ENCODE measurements around the gene CEP192. TPM values are rescaled to one million over a fixed set of nuclear protein-coding genes. Genes with fewer than 3 reads are reported as not detected.

The CEP192 gene
- total RNA-seq, 2 donors from 2014 or later: 32.2 to 49.2 TPM

GRCh38 chr18:13136904-13137669 lies 145.9 kb downstream of the CEP192 start:
- Mint-ChIP-seq H3K27me3 (peaks cover 0 to 5% of the 10 kb centered on the region in 2 donors), H3K36me3 (no peaks in the 10 kb centered on the region), H3K27ac (peak overlapping the region; percentile 81 to 98), H3K4me3 (peak overlapping the region; percentile 99), H3K4me1 (ENCODE audit: low read depth in 2 of 2) (peaks cover 29 to 33% of the 10 kb centered on the region in 2 donors), H3K9me3 (peaks cover 7% of the 10 kb centered on the region)
- DNase-seq (ENCODE audit: low spot score) (no peak), ATAC-seq (peak; percentile 60 to 62)

GRCh38 chr18:13137670-13138419 lies 146.7 kb downstream of the CEP192 start:
- Mint-ChIP-seq H3K27ac (peak overlapping the region; percentile 81 to 98), H3K36me3 (no peaks in the 10 kb centered on the region), H3K9me3 (peaks cover 7% of the 10 kb centered on the region), H3K27me3 (peaks cover 0 to 5% of the 10 kb centered on the region in 2 donors), H3K4me1 (ENCODE audit: low read depth in 2 of 2) (peaks cover 29 to 33% of the 10 kb centered on the region in 2 donors), H3K4me3 (peak overlapping the region; percentile 99)
- ATAC-seq: peak; percentile 95 to 96
- DNase-seq (ENCODE audit: low spot score): peak; percentile 84

GRCh38 chr18:13138420-13139139 lies 147.4 kb downstream of the CEP192 start:
- Mint-ChIP-seq H3K27ac (peak overlapping the region; percentile 81 to 98), H3K36me3 (peaks cover 5% of the 10 kb centered on the region), H3K4me3 (peak overlapping the region; percentile 99), H3K4me1 (ENCODE audit: low read depth in 2 of 2) (peaks cover 29 to 33% of the 10 kb centered on the region in 2 donors), H3K9me3 (peaks cover 10% of the 10 kb centered on the region), H3K27me3 (peaks cover 0 to 7% of the 10 kb centered on the region in 2 donors)
- ATAC-seq (no peak), DNase-seq (ENCODE audit: low spot score) (no peak)

DNA sequence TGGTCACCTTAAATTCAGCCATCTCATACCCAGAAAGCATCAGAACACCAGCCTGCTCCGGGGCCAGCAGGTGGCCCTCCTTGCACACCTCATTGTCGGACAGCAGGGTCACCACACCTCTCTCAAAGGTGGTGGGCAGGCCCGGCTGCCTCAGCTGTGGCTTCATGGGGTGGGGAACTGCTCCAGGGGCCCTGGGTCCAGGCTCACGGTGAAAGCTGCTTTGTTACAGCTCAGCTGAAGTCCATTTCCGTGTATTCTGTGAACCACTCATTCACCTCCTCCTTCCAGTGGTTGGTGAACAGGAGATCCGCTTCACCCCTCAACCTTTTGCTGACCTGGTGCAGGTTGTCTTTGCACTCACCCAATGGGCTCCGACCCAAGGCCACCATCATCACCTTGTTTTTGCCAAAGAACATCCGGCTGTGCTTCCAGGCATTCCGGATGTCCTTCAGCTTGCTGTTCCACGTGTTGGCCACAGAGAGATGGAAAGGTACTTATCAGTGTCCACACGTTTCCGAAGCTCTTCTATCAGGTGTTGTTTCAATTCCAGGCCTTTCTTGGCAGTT lies 148.8 kb downstream of the CEP192 start:
- Mint-ChIP-seq H3K9me3 (peaks cover 11% of the 10 kb centered on the region), H3K4me1 (ENCODE audit: low read depth in 2 of 2) (peaks cover 29 to 33% of the 10 kb centered on the region in 2 donors), H3K27me3 (peaks cover 0 to 8% of the 10 kb centered on the region in 2 donors), H3K27ac (no peak overlapping the region), H3K36me3 (peaks cover 8% of the 10 kb centered on the region), H3K4me3 (no peak overlapping the region)
- ATAC-seq (no peak), DNase-seq (ENCODE audit: low spot score) (no peak)

- no peak overlapping the region for H3K4me3 Mint-ChIP-seq
- peaks cover 8% of the 10 kb centered on the region for H3K36me3 Mint-ChIP-seq
- H3K27ac Mint-ChIP-seq: no peak overlapping the region
- peaks cover 18 to 23% of the 10 kb centered on the region in 2 donors for H3K4me1 Mint-ChIP-seq (ENCODE audit: low read depth in 2 of 2)
- peaks cover 11% of the 10 kb centered on the region for H3K9me3 Mint-ChIP-seq
- no peak for ATAC-seq
- H3K27me3 Mint-ChIP-seq: peaks cover 0 to 3% of the 10 kb centered on the region in 2 donors
- no peak for DNase-seq (ENCODE audit: low spot score)
Measured at GRCh38 chr18:13141209-13141608, 150.0 kb downstream of the CEP192 start.

GRCh38 chr18:13145636-13146190 lies 154.6 kb downstream of the CEP192 start:
- DNase-seq (ENCODE audit: low spot score): no peak
- Mint-ChIP-seq H3K9me3 (peaks cover 3% of the 10 kb centered on the region), H3K4me3 (no peak overlapping the region), H3K27ac (no peak overlapping the region), H3K27me3 (peaks cover 9 to 18% of the 10 kb centered on the region in 2 donors), H3K36me3 (peaks cover 8% of the 10 kb centered on the region), H3K4me1 (ENCODE audit: low read depth in 2 of 2) (peaks cover 0 to 4% of the 10 kb centered on the region in 2 donors)
- ATAC-seq: no peak

GRCh38 chr18:13147130-13147529 lies 156.0 kb downstream of the CEP192 start:
- no peak for DNase-seq (ENCODE audit: low spot score)
- peaks cover 3% of the 10 kb centered on the region for H3K9me3 Mint-ChIP-seq
- no peak overlapping the region for H3K27ac Mint-ChIP-seq
- no peak overlapping the region for H3K4me3 Mint-ChIP-seq
- H3K4me1 Mint-ChIP-seq (ENCODE audit: low read depth in 2 of 2): no peaks in the 10 kb centered on the region
- no peak for ATAC-seq
- peaks cover 14 to 18% of the 10 kb centered on the region in 2 donors for H3K27me3 Mint-ChIP-seq
- H3K36me3 Mint-ChIP-seq: peaks cover 8% of the 10 kb centered on the region

DNA sequence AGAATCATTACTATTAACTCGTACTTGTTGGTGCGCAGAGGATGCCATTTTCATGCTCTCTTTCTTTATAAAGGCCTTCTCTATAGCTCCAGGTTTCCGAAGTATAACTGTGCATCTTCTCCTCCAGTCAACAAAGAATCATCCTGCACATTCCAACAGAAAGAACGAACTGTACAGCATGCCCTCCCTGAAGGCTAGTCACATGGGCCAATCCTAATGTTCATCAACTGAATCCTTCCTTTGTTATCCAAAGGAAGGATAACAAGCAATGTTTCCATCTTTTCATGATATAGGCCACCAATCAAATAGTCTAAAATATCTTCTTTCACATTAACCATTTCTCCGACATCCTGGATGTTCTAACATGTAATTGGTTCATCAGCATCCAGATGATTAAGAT lies 160.5 kb downstream of the CEP192 start:
- DNase-seq (ENCODE audit: low spot score) (no peak), ATAC-seq (no peak)
- Mint-ChIP-seq H3K9me3 (peaks cover 8% of the 10 kb centered on the region), H3K4me3 (no peak overlapping the region), H3K27me3 (peaks cover 20 to 34% of the 10 kb centered on the region in 2 donors), H3K36me3 (peaks cover 19% of the 10 kb centered on the region), H3K4me1 (ENCODE audit: low read depth in 2 of 2) (no peaks in the 10 kb centered on the region), H3K27ac (no peak overlapping the region)

DNA sequence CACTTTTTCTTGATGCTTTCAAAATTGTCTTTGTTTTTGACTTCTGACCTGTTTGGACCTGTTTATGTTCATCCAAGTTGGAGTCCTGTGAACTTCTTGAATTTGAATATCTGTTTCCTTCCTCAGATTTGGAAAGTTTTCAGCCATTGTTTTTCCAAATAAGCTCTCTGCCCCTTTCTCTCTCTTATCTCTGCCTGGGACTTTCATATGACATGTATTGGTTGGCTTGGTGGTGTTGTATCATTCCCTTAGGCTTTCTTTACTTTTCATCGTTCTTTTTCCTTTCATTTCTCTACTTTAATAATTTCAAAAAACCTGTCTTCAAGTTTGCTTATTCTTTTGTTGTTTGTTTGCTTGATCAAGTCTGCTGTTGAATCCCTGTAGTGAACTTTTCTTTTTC lies 167.3 kb downstream of the CEP192 start:
- no peak for DNase-seq (ENCODE audit: low spot score)
- Mint-ChIP-seq H3K27me3 (peaks cover 13 to 15% of the 10 kb centered on the region in 2 donors), H3K4me1 (ENCODE audit: low read depth in 2 of 2) (peaks cover 3 to 6% of the 10 kb centered on the region in 2 donors), H3K4me3 (no peak overlapping the region), H3K9me3 (peaks cover 16% of the 10 kb centered on the region), H3K36me3 (peaks cover 42% of the 10 kb centered on the region), H3K27ac (no peak overlapping the region)
- no peak for ATAC-seq

- Mint-ChIP-seq H3K36me3 (peaks cover 41% of the 10 kb centered on the region), H3K27ac (no peak overlapping the region), H3K4me3 (no peak overlapping the region), H3K4me1 (ENCODE audit: low read depth in 2 of 2) (peaks cover 3 to 6% of the 10 kb centered on the region in 2 donors), H3K27me3 (peaks cover 13% of the 10 kb centered on the region in 2 donors), H3K9me3 (peaks cover 16% of the 10 kb centered on the region)
- DNase-seq (ENCODE audit: low spot score): peak; percentile 72
- ATAC-seq: peak; percentile 56 to 69
Measured at GRCh38 chr18:13159579-13159978, 168.4 kb downstream of the CEP192 start.

DNA sequence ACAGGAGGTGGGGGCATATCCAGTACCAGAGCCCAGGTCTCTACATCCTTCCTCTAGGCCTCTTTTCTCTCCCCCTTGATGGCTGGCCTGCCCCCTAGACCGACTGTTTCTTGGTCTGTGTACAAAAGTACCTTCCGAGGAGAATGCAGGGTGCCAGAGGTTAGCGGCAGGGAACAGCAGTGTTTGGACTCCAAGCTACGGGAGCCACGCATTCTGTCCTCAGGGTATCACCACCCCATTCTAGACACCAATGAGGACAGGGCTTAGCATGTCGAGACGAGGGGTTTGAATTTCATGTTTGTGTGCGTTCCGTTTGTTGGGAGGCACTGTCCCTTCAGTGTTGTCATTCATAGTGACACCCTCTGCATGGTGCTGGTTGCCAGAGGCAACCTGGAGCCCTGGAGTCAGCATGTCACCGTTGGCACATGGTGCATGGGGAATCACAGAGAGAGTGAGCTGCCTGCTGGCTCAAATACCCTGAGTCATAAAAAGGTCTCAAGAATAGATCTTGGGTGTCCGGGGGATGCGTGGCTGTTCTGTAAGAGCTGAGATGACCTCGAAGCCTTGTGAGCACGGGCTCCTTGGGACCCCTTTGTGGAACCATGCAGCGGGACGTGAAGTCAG lies 170.2 kb downstream of the CEP192 start:
- Mint-ChIP-seq H3K27ac (no peak overlapping the region), H3K4me1 (ENCODE audit: low read depth in 2 of 2) (peaks cover 3 to 6% of the 10 kb centered on the region in 2 donors), H3K27me3 (peaks cover 3 to 9% of the 10 kb centered on the region in 2 donors), H3K9me3 (peaks cover 11% of the 10 kb centered on the region), H3K4me3 (no peak overlapping the region), H3K36me3 (peaks cover 25% of the 10 kb centered on the region)
- ATAC-seq (peak; percentile 21 to 43), DNase-seq (ENCODE audit: low spot score) (no peak)

GRCh38 chr18:13163167-13163927 lies 172.2 kb downstream of the CEP192 start:
- peaks cover 3% of the 10 kb centered on the region for H3K9me3 Mint-ChIP-seq
- H3K4me1 Mint-ChIP-seq (ENCODE audit: low read depth in 2 of 2): peaks cover 3 to 6% of the 10 kb centered on the region in 2 donors
- peaks cover 10 to 16% of the 10 kb centered on the region in 2 donors for H3K27me3 Mint-ChIP-seq
- no peak for DNase-seq (ENCODE audit: low spot score)
- no peak overlapping the region for H3K4me3 Mint-ChIP-seq
- no peak overlapping the region for H3K27ac Mint-ChIP-seq
- H3K36me3 Mint-ChIP-seq: peaks cover 10% of the 10 kb centered on the region
- ATAC-seq: no peak
